ENCODE data around the gene ZNF330. TPM values are rescaled to one million over a fixed set of nuclear protein-coding genes. Genes with fewer than 3 reads are reported as not detected.

Gene ZNF330
- 25.7 and 27.7 TPM in 2 replicates for total RNA-seq (2014; rRNA removed; shearing (Covaris generic))

DNA sequence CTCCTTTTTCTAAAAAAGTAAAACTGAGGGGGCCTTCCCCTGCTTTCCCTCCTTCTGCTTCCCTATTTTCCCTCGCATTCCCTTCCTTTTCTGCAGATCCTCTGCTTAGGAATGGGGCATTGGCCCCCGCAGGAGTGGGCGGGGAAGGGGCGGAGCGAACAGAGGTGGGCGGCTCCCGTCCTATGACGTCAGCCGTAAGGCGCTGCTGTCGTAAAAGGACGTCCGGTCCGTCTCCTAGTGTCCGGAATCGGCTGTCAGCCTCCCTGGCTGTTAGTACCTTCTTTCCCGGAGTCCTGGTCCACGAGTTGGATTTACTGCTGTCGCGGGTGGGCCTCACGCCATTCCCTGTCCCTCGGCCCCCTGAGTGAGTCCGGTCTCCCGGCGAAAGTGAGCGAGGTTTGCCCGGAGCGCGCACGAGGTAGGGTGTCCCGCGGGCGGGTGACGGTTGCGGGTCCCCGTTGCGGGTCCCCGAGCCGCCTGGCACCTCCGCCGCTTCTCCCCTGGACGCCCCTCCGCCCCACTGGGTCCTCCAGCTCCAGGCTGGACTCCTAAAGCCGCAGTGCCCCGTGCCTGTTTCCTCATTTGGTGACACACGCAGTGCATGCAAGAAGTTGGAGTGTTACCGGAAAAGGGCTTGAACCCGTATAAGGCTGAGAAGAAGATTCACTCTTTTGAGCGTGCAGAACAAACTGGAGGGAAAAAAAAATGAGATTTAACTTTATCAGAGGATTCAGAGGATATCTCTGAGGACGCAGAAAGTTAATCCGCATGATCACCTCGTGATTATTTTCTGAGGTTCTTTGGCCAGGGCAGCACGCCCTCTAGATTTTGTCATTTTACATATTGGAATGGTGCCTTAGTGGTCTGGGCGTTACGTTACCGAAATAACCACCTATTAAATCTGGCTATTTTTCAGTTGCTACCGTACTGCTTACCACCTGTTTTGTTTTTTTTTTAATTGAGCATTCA, at the start of gene ZNF330:
Gene ZNF330 (plus strand): TSS at position 205 of the 969 bp plus-strand sequence. CDS start 1,477 bp downstream, outside the sequence.

Other genes with a start within 250 kb of the ZNF330 start
- 1.7 and 1.9 TPM in 2 replicates for gene RNF150, start 87.4 kb upstream of the ZNF330 start, total RNA-seq (2014; rRNA removed; shearing (Covaris generic))